ENCODE measurements around the gene MED15.

Gene MED15

DNA sequence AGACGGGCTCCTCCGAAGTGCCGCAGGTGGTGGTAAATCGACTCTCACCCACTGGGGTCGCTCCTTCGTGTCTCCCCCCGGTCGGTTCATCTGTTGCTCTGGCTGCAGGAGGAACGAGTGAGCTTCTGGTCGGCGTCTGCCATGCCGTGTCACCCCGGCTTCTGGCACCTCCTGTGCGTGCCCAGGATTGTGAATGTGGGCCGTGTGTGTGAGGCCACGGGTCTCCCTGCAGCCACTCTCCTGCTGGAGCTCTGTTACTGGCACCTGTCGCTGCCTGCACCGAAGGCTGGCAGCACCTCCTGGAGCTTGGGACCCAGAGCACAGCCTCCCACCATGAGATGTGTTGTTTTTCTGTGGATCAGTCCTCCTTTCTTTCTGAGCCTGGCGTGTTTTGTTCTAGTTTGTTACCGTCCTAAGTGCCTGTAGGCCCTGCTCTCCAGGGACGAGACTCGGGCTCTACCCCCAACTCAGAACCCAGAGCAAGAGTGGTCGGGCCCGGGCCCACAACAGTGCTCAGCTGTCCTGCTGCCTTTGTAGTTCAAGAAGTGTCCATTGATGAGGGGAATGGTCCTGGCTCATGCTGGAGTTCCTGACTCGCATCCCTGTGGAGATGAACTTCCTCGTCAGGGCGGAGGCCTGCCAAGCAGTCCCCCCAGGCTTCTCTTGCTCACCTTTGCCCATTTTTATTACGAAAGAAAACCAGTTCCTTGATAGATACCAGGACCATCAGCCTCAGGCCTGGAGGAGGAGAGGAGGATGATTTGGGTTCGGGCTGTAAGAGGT, 66.6 kb downstream of the MED15 start:
- no peak for DNase-seq

- DNase-seq, result no peak
Observed at GRCh38 chr22:20574920-20575353, 67.5 kb downstream of the MED15 start.

- no peak for DNase-seq
Observed at GRCh38 chr22:20575724-20576444, 68.5 kb downstream of the MED15 start.

- DNase-seq, result no peak
Observed at GRCh38 chr22:20576445-20576816, 69.0 kb downstream of the MED15 start.

- DNase-seq, result no peak
Observed at GRCh38 chr22:20577045-20577444, 69.6 kb downstream of the MED15 start.

DNA sequence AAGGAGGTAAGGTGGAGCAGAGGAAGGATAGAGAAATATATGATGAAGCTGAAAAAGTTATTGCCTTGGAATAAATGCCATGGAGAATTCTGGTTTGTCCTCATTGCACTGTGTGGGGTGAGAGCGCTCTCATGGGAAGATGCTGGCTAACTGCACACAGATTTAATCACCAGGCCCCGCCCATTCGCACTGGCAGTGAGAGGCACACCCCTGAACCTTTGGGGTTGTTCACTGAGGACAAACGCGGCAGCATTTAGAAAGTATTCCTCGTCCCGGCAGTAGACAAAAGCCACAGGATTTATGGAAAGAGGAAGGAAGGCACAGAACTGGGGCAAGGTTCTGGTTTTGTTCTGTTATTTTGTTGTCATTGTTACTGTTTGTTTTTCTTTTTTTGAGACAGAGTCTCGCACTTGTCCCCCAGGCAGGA, 70.2 kb downstream of the MED15 start:
- no peak for DNase-seq

GRCh38 chr22:20578192-20578591, 70.8 kb downstream of the MED15 start:
- DNase-seq, result no peak

DNA sequence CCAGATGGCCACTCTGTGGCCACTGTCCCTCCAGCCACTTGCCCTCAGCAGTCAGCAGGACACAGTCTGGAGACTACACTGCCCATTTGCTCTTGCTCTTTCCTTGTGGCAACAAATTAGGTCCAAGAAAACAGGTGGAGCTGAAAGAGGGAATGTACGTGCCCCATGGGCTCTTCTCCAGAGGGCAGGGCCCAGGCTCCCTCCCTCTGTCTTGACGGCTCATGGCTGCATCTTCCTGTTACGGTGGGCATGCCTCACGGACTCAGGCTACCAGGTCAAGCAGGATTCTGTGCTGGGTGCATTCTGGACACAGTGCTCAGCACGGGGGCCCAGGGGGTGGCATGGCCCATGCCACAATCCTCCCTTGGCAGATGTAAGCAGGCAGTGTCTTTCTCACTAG, 71.3 kb downstream of the MED15 start:
- no peak for DNase-seq

DNA sequence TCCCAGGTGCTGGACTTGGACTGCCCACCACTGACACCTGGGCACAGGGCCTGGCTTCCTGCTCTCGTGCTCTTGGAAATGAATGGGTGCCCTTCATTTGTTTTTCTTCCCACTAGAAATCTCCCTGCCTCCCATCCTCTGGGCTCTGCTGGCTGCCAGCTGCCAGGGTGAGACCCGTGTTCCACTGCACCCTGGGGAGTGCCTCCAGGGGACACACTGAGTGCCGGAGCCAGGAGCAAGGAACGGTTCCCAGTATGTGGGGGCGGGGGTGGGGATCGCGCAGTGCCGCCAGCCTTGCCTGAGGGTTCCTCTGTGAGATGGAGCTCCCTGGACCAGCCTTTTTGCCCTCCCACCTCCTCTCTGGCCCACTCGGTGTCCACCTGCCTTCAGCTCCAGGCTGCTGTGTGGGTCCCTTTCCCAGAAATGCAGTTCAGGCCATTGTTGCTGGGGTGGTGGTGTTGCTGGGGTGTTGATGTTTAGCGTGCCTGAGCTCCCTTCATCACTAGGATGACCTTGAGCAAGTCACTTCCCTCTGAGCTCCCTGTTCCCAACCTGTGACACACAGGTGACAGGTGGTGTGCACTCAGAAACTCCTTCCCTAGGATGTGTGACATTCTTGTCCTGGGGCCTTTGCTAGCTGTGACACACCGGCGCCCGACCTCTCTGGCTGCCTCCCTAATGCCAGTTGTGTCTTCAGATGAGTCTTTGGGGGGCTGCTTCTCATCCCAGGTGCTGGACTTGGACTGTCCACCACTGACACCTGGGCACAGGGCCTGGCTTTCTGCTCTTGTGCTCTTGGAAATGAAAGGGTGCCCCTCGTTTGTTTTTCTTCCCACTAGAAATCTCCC, 72.1 kb downstream of the MED15 start:
- DNase-seq, result no peak

DNA sequence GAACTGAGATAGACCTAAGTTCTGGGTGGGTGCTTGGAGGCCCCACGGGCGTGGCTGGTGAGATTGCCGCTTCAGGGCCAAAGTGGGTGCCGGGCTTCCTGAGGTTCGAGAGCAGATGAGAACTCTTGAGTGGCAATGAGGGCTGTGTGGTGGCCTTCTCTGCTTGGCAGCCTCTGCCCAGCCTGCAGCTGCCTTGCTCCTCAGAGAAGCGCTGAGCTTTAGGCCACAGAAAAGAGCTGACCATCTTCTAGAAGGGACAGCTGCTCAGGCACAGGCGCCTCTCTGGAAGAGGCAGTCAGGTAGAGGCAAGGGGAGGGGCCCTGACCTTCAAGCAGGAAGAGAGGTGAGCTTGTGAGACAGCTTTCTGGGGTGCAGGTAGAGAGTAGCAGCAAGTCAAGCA, 72.8 kb downstream of the MED15 start:
- DNase-seq, result no peak

GRCh38 chr22:20580611-20581502, 73.4 kb downstream of the MED15 start:
- no peak for DNase-seq

- DNase-seq, result no peak
Observed at GRCh38 chr22:20581503-20582170, 74.2 kb downstream of the MED15 start.

DNA sequence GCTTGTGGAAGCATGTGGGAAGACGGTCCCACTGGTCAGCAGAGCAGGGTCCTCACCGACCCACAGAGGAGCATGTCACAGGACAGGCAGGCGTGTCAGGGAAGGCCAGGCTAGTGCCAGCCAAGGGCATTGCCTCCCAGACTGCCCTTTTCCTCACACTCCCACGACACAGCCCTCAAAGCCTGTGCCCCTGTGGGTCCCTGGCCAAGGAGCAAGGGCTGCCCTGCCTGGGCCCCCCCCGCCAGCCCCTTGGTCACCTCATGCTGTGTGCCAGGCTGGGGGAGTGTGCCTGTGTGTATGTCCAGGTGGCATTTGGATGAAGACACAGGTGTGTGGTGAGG, 74.7 kb downstream of the MED15 start:
- no peak for DNase-seq

GRCh38 chr22:20582520-20583361, 75.3 kb downstream of the MED15 start:
- no peak for DNase-seq

DNA sequence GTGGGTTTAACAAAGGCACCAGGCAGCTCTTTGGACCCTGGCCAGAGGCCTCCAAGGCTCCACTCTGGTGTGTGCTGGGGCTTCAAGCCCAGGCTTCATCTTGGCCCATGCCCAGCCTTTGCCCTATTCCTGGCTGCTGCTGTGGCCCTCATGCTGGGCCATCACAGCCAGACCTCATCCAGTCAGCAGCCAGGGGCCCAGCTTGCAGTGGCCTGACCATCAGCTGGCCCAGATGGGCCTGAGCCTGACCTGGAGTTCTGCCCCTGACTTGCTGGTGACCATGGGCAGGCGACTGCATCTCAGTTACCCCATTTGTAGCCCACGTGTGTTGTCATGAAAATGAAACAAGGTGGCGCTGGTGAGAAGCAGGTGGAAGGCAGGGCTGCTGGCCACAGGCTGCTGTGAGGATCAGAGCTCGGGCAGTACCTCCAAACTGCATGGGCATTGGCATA, 76.1 kb downstream of the MED15 start:
- DNase-seq, result no peak

- no peak for DNase-seq
Observed at GRCh38 chr22:20584029-20584871, 76.8 kb downstream of the MED15 start.

DNA sequence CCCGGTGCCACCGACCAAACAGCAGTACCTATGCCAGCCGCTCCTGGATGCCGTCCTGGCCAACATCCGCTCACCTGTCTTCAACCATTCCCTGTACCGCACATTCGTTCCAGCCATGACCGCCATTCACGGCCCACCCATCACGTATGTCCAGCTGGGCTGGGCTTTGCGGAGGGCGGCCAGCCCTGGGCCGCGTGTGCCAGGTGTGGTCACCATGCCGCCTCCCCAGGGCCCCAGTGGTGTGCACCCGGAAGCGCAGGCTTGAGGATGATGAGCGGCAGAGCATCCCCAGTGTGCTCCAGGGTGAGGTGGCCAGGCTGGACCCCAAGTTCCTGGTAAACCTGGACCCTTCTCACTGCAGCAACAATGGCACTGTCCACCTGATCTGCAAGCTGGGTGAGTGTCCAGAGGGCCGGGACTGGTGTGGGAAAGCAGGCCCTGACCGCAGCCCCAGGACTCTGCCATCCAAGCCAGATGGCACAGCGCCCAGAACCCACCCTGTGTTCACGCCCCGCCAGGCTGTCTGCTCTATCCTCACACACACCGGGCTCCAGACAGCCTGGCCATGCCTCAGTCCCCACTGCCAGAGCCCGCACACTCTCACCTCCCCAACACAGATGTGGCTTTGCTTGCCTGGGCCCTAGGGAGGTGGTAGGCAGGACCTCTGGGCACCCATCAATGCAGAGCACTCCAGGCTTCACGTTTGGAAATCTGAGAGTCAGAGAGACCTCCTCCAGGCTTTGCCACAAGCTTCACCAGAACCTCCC, 77.6 kb downstream of the MED15 start:
- DNase-seq, result no peak

DNA sequence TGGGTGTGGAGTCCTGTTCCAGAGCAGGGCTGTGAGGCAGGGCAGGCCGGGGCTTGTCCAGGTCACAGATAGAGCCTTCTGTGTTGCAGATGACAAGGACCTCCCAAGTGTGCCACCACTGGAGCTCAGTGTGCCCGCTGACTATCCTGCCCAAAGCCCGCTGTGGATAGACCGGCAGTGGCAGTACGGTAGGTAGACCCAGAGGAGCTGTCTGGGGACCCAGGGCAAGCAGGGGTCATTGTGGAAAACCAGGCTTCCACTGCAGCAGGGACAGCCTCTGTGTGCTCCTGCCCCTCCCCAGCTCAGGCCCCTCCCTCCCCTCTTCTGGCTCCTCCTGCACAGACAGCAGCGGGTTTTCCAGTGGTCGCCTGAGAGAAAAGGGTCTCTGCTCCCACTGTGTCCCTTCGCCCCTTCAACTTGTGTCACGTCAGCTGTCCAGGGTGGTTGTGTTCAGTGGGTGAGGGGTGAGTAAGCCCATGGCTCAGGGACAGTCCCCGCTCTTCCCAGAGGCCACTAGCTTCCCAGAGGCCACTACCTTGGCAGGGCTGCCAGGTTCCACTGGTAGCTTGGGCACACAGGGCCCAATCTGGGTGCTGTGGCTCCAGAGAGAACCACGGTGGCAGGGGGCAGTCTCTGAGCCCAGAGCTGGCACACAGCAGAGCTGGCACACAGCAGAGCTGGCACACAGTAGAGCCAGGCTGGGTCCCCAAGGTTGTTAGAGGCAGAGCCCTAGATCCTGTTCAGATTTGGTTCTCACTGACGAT, 78.4 kb downstream of the MED15 start:
- no peak for DNase-seq

DNA sequence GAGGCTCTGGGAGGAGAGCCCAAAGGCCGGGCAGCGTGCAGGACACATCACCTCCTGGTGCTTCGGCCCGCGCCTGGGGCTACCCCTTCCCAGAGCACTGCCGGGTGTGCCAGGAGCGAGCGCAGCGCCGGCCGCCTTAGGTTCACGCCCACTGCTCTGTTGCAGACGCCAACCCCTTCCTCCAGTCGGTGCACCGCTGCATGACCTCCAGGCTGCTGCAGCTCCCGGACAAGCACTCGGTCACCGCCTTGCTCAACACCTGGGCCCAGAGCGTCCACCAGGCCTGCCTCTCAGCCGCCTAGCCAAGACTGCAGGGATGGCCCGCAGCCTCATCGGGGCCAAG, 79.0 kb downstream of the MED15 start:
- DNase-seq, result no peak

Data from 8988T (cell line).